Kasumi-1 (cell line): Measurements from ENCODE around the gene ARHGEF28.

Source experiments
- DNase-seq, 2 experiments: peaks; one replicate each; lab custom pipeline; 2025; lab: John Stamatoyannopoulos, UW

ARHGEF28 gene

GRCh38 chr5:73856997-73857396 is 231.0 kb downstream of the ARHGEF28 start:
- DNase-seq: no peak

- no peak for DNase-seq
Measured at GRCh38 chr5:73857446-73857845, 231.4 kb downstream of the ARHGEF28 start.

GRCh38 chr5:73858054-73858453 is 232.1 kb downstream of the ARHGEF28 start:
- DNase-seq: no peak

- DNase-seq: no peak
Measured at GRCh38 chr5:73858776-73859175, 232.8 kb downstream of the ARHGEF28 start.

GRCh38 chr5:73859696-73860095 is 233.7 kb downstream of the ARHGEF28 start:
- no peak for DNase-seq

- no peak for DNase-seq
Measured at GRCh38 chr5:73861313-73861988, 235.5 kb downstream of the ARHGEF28 start.

GRCh38 chr5:73862796-73863195 is 236.8 kb downstream of the ARHGEF28 start:
- DNase-seq: no peak

- DNase-seq: no peak
Measured at GRCh38 chr5:73863876-73864275, 237.9 kb downstream of the ARHGEF28 start.

- no peak for DNase-seq
Measured at GRCh38 chr5:73865315-73865714, 239.3 kb downstream of the ARHGEF28 start.

GRCh38 chr5:73867345-73868335 is 241.6 kb downstream of the ARHGEF28 start:
- DNase-seq: no peak

GRCh38 chr5:73883646-73884045 is 257.6 kb downstream of the ARHGEF28 start:
- no peak for DNase-seq

GRCh38 chr5:73887688-73888087 is 261.7 kb downstream of the ARHGEF28 start:
- no peak for DNase-seq

- no peak for DNase-seq
Measured at GRCh38 chr5:73890569-73890968, 264.6 kb downstream of the ARHGEF28 start.

- no peak for DNase-seq
Measured at GRCh38 chr5:73892218-73892617, 266.2 kb downstream of the ARHGEF28 start.

- no peak for DNase-seq
Measured at GRCh38 chr5:73892806-73893205, 266.8 kb downstream of the ARHGEF28 start.

GRCh38 chr5:73893813-73894212 is 267.8 kb downstream of the ARHGEF28 start:
- no peak for DNase-seq

- DNase-seq: no peak
Measured at GRCh38 chr5:73894860-73895259, 268.9 kb downstream of the ARHGEF28 start.

- no peak for DNase-seq
Measured at GRCh38 chr5:73895471-73895870, 269.5 kb downstream of the ARHGEF28 start.

GRCh38 chr5:73896097-73896496 is 270.1 kb downstream of the ARHGEF28 start:
- DNase-seq: no peak

- DNase-seq: no peak
Measured at GRCh38 chr5:73896668-73897067, 270.7 kb downstream of the ARHGEF28 start.

- no peak for DNase-seq
Measured at GRCh38 chr5:73897893-73898292, 271.9 kb downstream of the ARHGEF28 start.

- no peak for DNase-seq
Measured at GRCh38 chr5:73899055-73899454, 273.1 kb downstream of the ARHGEF28 start.

GRCh38 chr5:73899916-73900315 is 273.9 kb downstream of the ARHGEF28 start:
- DNase-seq: no peak
